Measurements from ENCODE around the gene NBEA.
"Not testable (repeated sequence)": the region's sequence is repeated elsewhere in the genome, so short reads cannot be mapped to it uniquely, and the experiment has no call there.

Gene NBEA

DNA sequence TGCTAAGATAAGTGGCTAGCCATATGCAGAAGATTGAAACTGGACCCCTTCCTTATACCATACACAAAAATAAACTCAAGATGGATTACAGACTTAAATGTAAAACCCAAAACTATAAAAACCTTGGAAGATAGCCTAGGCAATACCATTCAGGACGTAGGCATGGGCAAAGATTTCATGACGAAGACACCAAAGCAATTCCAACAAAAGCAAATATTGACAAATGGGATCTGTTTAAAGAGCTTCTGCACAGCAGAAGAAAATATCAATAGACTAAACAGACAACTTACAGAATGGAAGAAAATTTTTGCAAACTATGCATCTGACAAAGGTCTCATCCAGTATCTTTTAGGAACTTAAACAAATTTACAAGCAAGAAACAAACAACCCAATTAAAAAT, 466.2 kb downstream of the NBEA start:
- not testable (repeated sequence) for DNase-seq

- DNase-seq, result no peak
Measured at GRCh38 chr13:35411059-35411744, 469.1 kb downstream of the NBEA start.

- DNase-seq, result no peak
Measured at GRCh38 chr13:35448465-35448864, 506.4 kb downstream of the NBEA start.

DNA sequence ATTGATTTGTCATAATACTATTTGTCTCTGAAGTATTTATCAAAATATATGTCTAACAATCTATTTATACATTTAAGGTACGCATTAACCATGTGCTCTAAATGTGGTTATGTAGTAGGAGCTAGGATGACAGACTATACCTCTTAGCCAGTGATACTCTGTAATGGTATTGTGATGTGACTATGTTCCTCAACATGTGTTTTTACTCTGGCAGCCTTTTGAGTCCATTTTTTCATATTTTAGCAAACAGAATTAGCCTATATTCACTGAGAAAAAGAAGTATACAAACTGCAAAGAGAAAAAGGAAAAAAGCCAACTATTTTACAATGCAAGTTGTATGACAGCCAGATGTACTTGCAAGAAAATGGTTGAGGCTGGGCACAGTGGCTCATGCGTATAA, 507.8 kb downstream of the NBEA start:
- DNase-seq, result no peak

DNA sequence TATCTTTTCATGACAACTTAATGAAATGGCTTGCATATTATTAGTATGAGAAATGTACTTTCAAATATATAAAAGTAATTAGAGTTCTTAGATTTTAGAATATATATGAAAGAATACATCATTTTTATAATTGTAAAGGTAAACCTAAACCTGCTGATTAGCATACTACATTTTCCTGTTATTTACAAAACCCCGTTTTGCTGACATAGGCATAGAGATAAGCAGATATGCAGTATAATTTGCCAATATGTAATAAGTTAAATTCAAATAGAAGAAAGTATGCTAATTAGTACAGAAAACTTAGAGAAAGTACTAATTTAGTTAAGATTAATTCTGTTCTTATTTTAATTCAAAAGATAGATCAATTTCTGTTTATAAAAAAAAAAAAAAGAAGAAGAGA, 513.0 kb downstream of the NBEA start:
- DNase-seq, result no peak

- DNase-seq, result no peak
Measured at GRCh38 chr13:35457258-35457657, 515.2 kb downstream of the NBEA start.

DNA sequence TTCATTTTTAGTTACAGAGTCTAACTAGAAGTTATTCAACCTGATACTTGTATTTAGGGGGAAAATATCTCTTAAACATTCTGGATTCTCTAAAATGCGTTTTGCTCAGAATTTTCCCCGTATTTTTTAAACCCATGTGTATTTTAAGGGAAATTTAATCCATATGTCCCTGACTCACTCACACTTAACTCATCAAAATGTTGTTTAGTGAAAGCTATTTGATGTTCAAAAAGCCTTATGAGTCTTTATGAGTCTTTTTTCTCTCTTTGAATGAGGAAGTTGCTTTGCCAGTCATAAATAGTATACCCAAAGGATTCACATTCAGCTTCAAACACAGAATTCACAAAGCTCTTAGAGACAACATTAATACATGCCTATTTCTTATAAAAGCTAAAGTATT, 518.0 kb downstream of the NBEA start:
- no peak for DNase-seq

- DNase-seq, result no peak
Measured at GRCh38 chr13:35465371-35465770, 523.3 kb downstream of the NBEA start.

DNA sequence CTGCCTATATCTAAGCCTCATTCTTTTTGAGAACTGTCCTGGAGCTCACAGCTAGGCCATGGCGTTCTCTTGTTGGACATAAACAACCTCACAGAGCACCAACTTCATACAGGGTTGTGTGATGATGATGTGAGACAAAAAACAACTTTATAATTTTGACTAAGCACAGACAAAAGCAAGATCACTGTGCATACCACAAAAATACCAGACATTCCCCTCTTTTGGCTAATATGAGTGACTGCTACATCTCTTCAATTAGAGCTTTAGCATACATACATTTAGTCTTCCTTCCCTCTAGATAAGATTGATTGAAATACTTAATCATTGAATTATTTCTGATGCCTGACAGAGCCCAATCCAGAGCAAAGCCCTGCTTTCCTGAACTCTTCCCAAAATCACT, 526.1 kb downstream of the NBEA start:
- no peak for DNase-seq

DNA sequence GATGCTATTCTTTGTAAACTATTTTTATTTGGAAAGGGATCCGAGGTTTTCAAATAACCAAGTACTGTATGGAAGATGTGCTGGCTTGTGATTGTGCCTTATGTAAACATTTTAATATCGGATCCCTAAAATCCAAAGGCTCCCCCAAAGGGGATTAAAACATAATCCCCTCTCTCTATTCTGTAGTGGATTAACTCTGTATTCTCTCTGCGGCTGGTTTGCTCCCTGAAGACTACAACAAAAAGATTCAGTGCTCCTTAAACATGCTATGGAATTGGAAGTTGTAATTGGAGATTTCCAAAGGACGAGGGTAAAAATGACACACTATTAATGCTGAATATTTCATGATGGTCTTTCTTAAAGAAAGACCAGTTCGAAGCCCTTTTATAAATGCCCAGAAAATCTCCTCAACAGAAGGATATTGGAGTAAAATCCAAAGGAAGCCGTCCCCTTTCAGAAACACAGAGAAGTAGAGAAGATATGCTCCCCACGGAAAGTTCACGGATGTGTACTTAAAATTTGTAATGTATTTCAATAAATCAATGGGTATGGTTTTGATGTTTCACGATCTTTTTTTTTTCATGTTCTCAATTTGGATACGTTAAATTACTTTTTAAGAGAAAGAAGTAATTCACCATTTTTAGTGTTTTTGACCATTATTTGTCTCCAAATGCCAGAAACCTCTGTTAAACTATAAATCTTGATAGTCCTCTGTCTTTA, 527.9 kb downstream of the NBEA start:
- DNase-seq, result no peak

GRCh38 chr13:35470671-35471661, 528.9 kb downstream of the NBEA start:
- DNase-seq, result no peak

DNA sequence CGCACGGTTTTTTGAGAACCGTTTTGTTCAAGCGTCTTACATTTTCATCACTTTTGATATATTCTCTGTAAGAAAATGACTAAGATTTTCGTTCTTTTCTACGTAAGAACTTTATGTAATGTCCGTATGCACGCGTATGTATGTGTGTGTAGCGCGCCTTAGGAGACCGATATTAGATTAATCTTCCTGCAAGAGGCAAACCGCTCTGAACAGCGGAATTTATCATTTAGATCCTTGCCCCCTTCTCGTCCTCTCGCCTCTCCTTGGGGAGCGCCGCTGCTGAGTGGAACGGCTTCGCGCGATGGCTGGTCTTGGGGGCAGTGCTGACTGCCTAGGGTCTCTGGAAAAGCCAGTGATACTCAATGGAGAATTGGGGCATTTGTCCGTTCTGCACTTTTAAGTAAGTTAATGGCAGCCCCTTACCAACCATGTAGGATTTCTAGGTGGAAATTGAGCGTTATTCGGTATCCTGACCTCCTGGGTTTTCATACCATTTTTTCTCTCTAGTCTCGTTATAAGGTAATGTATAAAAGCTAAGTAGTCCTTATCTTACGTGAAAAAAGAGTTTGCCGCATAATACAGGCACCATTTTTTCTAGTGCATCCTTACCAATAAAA, 529.7 kb downstream of the NBEA start:
- DNase-seq, result no peak

GRCh38 chr13:35472323-35472881, 530.3 kb downstream of the NBEA start:
- no peak for DNase-seq

GRCh38 chr13:35473206-35473775, 531.2 kb downstream of the NBEA start:
- no peak for DNase-seq

- no peak for DNase-seq
Measured at GRCh38 chr13:35473802-35474201, 531.7 kb downstream of the NBEA start.

- no peak for DNase-seq
Measured at GRCh38 chr13:35474496-35475211, 532.6 kb downstream of the NBEA start.

DNA sequence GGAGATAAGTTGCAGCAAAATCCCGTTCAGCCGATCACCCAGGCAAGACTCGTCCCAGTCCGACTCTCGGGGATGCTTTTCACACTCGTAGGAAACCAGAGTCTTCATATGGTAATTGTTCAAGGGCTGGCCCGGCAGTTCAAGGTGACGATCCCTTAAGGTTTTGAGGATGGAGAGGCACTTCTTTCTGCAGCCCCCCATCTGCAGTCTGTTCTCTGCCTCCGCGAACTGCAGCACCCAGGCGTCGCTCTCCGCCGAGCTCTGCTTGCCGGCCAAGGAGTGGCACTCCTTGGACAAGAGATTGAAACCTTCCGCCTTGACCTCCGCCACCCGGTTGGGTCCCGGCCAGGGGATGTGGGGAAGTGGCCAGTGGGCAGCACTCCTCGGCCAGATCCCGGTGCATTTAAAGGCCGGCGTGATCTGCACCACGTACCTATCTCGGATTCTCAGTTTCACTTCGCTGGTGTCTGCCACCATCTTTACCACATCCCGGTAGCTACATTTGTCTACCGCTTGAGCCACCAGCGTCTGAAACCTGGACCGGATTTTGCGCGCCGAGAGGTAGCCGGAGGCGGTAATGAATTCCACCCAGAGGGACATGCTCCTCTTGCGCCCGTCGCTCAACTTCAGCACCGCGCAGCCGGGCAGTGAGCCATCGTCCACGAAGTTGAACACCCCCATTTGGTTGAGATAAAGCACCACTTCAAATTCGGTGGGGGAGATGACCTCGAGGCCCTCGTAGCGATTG, 533.3 kb downstream of the NBEA start:
- DNase-seq, result no peak

DNA sequence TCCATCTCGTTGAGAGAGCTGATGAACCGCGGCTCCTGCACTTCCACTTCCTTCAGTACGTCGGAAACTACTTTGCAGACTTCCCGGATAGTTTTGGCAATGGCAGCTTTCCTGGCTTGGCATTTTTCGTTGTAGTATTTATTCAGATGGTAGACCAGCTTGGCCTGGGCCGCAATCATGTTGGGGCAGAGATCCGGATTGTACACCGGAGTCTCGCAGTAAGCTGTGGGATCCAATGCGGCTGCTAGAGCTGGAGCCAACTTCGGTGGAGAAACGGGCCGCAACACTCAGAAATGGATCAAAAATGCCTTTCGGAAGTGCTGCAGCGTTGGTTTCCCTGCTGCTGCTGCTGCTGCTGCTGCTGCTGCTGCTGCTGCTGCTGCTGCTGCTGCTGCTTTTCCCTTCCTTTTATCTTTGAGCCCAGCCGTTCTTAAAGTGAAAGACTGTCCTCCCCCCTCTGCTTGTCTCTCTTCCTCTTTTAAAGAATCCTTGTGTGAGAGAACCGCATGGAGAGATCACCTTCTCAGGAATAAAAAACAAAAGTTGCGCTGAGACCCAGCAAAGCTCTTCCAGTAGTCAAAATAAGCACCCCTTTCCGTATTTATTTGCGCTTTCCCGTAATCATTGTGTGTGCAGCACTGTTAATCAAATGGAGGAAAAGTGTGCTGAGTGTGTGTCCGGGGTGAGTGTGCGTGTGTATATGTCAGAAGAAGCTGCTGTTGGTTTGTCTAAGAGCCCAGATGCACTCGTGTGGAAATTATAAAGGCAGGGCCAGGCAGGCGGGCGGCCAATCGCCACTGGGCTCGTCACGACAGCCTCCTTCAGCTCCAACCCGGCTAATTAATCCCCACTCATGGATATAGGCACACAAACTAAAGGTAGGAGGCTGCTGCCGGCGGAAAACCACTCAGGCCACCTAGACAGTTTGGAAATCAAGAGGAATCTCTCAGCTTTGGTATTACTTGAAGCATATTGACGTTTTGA, 534.2 kb downstream of the NBEA start, which contains the start of gene MAB21L1:
Gene MAB21L1, minus strand, starts transcription at position 730 of the 984 bp plus-strand sequence. Its CDS starts 551 bp downstream, at position 179.
- peak; percentile 29 for DNase-seq

- DNase-seq, result no peak
Measured at GRCh38 chr13:35477386-35477946, 535.4 kb downstream of the NBEA start.

All from NCI-H2227 treated with DMSO at 0.1 percent for 48 hours (cell line).